NCI-H82 treated with DMSO at 0.1 percent for 48 hours (cell line): ENCODE data around the gene MSI2.
"Not testable (repeated sequence)": the region's sequence is repeated elsewhere in the genome, so short reads cannot be mapped to it uniquely, and the experiment has no call there.

ENCODE experiments used
- DNase-seq: peaks from one replicate; lab custom pipeline; 2025; ENCODE audit not compliant: unreplicated experiment; lab: John Stamatoyannopoulos, UW

Gene MSI2

DNA sequence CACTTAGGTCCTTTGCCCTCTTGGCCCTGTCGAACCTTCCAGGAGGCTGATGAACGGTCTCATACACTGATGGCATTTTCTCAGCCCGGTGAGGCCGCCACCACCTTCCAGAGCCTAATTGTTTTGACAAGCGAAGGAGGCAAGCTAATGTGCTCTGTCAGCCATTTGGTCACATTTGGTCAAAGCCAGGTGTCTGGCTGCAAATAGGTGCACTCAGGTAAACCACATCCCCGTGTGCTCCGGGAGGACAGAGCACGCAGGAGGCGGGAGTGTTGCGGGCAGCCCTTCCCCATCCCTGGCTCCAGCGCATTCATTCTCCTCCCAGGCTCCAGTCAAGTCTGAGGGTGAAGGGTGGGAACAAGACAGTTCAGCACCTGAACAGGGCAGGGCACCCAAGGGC is 240.1 kb downstream of the MSI2 start:
- DNase-seq, result no peak

DNA sequence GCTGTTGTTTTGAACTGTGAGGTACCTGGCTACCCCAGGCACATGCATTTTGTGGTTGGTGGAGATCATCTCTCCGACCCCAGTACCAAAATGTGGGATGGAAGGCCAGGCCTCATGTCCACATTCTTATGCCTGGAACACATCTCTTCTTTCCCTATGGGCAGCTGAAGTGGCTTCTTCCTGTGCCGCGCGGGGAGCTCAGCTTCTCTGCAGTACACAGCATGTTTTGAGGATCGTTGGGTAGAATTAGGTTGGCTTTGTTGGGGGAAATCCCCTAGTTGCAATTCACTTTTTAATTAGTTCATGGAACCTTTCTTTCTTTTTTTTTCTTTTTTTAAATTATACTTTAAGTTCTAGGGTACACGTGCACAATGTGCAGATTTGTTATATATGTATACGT is 242.1 kb downstream of the MSI2 start:
- DNase-seq, result no peak

DNA sequence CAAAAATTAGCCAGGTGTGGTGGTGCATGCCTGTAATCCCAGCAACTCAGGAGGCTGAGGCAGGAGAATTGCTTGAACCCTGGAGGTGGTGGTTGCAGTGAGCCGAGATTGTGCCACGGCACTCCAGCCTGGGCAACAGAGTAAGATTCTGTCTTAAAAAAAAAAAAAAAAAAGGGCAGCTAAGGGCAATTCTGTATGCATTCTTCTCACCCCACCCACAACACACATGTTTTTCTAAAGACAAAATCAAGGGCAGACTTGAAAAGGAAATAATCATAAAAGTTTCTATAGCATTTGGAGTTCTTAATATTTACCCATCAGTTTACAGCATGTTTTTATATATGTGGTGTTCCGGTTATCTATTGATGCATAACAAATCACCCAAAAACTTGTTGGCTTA is 242.9 kb downstream of the MSI2 start:
- DNase-seq, result not testable (repeated sequence)

DNA sequence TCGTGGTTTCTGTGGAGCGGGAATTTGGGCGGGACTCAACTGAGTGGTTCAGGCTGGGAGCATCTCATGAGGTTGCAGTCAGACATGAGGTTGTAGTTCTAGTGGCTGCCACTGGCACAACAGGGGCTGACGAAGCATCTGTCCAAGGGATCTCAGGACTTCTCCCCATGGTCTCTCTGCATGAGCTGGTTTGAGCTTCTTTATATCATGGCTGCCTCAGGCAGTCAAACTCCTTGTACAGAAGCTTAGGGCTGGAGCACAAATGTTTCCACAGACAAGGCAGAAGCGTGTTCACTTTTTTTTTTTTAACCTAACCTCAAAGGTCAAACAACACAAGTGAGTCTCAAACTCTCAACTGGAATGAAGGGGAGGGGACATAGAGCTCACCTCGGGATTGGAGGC is 243.3 kb downstream of the MSI2 start:
- DNase-seq, result no peak

DNA sequence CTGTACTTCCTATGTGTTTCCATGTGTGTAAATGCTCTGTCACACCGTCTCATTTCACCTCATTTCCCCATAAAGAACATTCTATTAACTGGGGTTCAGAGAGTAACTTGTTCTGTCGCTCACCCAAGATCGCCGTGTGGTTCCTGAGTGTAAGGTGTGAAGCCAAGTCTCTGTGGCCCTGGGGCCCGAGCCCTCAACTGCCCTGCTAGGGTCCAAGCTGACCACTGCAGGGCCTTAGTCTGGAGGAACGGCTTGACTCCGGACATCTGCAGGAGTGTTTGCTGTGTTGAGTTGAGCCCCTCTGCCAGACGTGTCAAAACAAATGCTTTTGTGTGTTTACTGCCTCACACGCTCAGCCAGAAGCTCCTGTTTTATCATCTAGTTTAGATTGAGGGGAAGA is 244.7 kb downstream of the MSI2 start:
- no peak for DNase-seq

DNA sequence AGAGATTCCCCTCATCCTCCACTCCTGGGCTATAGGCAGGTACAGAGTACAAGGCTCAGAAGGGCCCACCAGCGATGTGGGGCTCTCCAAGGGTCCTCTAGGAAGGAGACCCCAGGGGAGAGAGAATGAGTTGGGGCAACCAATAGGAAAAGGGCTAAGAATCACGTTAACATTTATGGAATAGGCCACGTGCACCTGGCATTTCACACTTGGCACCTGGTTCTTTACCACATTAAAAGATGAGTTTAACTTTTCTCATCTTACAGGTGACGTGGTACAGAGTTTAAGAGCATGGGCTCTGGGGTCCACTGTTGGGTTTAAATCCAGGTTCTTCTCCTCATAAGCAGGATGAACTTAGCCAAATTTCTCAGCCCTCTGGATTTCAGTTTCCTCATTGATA is 245.7 kb downstream of the MSI2 start:
- no peak for DNase-seq

DNA sequence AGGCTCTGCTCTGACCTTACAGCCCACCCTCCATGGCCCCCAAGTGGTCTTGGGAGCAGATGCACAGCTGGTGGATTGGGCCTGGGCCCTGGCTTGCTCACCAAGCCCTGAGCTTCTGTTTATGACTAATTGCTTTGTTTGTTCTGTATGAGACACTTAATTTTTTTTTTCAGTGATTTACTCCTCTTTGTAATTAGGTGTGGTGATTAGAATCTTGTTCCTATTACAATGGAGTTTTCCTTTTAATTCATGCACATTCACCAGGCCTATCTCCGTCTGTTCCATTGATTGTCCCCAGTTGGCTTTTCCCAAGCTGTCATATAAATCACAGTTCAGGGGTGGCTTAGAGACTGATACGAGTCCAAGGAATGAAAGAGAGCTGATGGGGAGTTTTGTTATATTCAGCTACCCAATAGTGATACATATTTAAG is 246.5 kb downstream of the MSI2 start:
- DNase-seq, result peak; percentile 78

DNA sequence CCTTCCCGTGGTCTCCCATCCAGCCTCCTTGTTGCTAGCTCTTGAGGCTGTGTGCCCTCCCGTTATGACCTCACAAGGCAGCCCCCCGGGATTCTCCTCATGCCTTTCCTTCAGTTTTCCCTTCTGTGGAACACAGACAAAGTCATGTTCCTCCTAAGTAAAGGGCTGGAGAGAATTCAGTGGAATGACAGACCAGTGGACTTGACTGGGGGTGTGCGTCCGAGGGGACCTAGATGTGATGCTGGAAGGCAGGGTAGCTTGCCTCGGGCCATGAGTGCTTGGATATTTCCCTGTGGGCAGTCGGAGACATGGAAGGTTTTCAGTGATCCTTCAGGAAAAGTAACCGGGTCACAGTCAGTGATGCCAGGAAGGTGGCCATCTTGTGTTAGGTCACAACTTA is 247.9 kb downstream of the MSI2 start:
- DNase-seq, result no peak

DNA sequence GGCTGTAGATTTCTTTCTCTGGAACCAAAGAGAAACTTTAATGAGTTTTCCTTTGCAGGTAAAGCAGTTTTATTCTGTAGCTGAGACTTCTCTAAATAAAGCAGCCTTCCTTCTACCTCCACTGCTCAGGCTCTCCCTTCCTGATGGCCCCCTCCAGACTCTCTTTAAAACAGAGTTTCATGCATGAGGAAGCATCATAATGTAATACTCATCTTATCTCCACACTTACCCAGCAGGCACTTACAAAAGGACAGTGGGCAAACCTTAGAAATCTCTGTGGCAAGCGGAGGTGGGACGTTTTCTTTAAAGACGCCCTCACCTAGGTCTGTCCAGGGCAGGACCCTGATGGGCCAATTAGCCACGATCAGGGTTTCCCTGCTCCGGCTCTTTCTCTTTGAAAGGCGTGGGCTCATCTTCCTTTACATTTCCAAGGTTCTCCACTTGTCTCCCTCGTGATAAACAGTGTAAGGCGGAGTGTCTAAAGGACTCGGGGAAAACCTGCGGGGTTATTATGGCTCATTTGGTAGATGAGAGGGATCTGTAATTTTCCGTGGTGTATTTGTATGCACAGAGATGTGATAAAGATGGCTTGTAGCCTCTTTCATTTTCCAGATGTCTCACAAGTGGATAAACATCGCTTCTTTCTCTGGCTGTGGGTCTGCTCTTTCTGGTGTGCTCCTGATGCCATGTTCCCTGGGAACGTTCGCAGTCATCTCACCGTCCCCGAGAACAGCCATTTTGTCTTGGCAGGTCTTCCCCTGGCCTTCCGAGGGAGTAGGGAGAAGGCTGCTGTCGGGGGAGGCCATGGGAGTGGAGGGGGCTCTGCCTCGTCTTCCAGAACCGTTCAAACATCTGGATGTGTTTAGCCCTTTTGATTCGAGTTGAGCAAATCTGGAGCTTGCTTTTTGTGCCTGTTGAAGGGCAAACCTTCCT is 249.8 kb downstream of the MSI2 start:
- DNase-seq, result no peak

DNA sequence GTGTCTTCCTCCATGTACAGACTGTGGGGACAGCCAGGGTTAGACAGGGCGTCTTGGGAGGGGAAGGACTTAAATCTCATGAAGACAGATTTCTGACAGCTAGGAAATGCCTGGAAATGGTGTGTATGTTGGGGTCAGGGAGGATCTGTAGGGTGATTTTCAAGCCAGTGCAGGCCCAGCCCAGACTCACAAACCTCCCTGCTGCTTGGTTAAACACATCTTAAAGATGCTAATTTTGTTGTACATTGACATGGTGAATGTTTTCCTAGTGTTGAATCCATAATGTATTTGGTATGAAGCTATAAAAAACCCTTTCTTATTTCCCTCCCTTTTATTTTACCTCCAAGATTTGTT is 250.4 kb downstream of the MSI2 start:
- DNase-seq, result no peak

DNA sequence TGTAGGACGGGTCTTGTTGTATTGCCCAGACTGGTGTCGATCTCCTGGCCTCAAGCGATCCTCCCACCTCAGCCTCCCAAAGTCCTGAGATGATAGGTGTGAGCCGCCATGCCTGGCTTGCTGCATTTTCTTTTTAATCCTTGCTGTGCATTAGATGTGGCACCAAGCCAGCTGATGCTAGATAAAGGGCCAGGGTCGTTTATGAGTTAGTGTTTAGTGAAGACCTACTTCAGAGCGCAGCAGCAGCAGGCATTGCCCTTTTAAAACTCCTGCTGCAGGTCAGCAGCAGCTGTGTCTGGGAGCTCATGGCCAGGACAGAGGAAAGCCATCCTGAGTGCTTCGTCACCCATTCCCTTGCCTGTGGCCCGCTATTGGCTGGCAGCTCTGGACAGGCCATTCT is 251.5 kb downstream of the MSI2 start:
- peak; percentile 27 for DNase-seq

DNA sequence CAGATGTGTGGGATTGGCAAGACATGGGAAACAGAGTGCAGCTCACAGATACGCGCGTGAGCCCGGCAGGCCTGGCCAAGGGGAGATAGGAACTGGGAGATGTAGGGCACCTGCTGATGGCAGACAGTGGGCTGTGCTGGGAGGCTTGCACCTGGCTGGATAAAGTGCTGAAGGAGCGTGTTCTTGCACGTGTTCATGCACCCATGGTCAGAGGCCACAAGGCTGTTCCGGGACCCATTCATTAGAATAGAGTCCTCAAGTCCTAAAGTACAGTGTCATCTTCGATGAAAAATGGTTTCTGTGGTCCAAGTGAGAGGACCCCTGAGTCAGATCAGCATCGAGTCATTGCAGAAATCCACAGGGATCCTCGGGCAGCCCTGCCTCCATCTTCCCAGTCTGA is 252.3 kb downstream of the MSI2 start:
- DNase-seq, result no peak

DNA sequence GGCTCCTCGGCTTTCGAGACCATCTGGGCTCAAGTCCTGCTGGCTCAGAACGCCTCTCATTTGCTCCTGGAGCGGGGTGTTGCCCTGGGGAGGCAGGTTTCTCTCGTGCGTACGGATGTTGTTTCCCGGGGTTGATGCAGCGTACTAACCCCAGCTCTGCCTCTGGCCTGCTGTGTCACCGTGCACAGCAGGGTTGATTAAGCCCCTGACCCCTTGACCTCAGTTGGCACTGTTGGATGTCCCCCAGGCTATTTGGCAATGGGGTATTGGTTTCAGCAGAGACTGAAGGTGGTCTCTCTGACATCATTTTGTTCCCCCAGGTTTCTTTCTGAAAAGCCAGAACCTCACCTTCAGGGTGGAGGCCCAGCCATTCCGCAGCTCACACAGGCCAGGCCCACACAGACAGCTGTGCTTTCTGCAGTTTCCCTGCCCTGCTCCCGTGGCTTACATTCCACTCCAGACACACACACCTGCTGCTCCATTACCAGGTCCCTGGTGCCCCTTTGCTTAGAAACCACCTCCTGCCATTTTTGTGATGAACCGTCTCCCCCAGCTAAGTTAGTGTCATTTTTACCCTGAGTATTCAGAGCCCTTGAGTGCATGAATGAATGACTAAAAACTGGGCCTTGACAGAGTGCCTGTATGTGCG is 255.3 kb downstream of the MSI2 start:
- DNase-seq, result no peak

DNA sequence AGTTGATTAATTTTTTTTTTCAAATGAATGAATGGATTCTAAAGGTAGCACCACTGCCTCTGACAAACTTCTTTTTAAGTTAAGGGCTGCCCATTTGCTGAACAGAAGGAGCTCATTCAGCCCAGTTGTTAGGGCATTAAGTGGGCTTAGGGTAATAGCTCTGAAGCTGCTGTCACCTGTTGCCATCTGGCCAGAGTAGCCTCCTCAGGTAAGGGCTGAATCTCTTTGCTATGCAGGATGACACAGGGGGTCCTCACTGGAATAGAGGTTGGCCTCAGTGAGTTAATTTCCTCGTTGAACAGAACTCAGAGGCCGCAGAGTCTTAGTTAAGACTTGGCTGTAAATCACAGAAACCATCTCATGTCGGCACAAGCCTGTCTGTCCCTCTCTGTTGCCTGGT is 255.9 kb downstream of the MSI2 start:
- DNase-seq, result peak; percentile 77

DNA sequence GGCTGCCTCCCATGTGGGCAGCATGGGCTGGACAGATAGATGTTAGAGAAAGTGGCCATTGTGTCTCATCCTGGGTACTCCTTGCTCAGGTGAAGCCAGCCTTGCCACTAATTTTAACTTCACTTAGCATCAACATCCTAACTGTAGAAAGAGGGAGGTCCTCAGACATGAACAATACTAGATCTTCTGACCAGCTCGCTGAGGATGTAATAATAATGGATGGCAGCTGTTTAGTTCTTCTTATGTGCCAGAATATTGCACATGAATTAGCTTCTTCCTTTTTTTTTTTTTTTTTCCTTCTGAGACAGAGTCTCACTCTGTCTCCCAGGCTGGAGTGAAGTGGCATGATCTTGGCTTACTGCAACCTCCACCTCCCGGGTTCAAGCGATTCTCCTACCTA is 256.4 kb downstream of the MSI2 start:
- DNase-seq, result no peak

DNA sequence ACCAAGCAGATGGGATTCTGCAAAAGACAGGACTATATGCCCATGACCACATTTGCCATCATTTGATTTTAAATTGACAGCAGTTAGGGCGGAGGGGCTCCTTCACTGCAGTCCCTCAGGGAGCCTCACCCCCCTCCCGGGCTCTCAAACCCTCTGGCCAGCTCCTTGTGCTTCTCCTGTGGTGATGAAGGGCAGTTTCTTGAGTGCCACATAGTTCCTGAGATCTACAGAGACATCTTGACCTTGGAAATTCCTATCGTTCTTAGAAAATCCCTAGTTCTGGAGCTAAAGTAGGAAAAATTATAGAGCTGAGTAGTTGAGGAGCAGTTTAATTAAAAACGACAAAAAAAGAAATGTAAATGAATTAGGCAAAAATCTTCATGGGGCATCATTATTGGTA is 257.2 kb downstream of the MSI2 start:
- no peak for DNase-seq

DNA sequence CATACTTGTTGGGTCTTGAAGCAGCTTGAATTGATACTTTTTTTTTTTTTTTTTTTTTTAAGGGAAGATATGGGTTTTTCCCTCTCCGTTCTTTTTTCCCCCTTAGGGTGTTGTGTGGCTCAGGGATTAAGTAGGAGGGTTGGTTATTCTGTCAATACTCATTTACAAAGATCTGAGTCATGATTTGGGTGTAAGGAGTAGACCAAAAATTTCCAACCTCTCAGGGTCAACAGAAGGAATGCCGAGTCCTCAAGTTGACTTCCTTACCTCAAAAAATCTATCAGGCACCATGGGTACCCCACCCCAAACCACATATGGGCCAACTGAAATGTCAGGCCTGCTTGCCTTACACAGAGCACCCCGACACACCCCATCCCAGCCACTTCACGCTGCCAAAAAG is 258.3 kb downstream of the MSI2 start:
- DNase-seq, result no peak

DNA sequence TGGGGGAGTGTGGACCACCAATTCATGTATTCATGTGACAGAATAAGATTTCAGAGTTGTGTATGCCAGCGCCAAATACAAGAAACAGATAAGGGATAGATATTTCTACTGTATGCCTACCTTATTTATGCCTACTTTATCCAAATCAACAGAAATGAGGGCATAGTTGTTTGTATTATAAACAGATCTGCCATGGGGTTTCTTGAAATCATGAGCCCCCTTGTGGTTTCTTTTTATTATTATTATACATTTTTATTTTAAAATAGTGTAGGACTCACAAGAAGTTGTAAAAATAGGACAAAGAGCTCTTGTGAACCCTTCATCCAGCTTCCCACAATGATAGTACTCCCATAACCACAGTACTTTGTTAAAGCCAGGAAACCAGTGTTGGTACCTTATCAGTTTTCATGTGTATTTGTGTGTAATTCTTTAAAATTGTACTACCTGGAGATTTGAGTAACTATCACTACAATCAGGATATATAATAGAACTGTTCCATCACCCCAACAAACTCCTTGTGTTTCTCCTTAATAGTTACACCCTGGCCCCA is 259.4 kb downstream of the MSI2 start:
- no peak for DNase-seq

DNA sequence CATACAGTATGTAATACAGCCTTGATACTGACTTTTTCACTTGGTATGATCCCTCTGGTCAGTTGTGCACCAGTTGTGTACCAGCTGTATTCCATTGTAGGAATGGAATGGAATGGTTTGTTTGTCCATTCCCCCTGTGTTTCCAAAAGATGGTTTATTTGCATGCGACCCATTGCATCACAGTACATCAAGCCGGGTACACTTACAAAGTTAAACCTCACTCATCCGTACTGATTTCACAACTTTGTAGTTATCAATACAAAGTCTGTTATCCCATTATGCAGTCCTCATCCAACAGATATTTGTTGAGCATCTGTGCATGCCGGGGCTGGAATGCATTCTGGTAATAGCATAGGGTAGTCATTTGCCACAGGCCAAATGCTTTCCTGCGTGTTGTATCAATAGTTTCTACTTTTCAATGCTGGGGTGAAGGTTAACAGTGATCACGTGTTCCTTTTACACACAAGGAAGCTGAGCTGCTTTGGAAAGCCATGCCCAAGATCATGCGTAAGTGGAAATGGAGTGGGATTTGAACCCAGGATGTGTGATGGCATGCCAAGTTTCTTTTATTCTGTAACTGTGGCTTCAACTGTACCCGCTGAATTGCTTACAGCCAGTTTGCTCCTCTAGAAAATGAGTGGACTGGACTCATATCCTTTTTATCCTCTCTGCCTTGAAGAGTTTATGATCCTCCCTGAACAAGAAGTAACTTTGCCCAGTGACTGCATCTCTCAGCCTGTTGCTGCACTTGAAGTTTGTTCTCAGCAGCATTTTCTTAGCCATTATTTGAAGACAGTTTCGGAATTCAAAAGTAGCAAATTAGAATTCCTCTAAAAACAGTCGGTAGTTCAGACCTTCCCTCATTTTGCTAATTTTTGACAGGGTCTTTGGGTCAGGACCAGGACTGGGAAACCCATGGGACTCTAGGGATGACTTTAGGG is 260.2 kb downstream of the MSI2 start:
- DNase-seq, result peak; percentile 39

DNA sequence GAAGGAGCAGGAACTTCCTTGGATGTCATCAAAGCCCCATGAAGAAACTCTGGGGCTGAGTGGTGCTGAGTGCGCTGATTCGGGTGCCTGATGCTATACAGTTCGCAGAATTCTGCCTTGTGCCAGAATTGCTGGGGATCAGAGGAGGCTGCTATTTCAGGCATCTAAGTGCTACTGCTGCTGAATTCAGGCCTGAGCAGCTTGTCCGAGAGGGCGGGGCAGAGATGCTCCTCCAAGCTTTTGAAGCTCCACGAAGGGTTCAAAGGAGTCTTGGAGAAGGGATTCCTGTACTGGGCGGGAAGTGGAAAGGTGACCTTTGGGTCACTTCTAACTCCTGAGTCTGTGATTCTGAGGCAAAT is 260.9 kb downstream of the MSI2 start:
- peak; percentile 55 for DNase-seq
